ENCODE data around the gene MLH3. TPM values are rescaled to one million over a fixed set of nuclear protein-coding genes. Genes with fewer than 3 reads are reported as not detected.

Gene MLH3
- total and polyA plus RNA-seq, 10 of the 15 experiments (the other 5 are each of a cell fraction or from before 2014, with no cell fraction given): 12.6 to 31.2 (median 19.6) TPM

- RAD21 ChIA-PET (ENCODE audit: unreplicated experiment): no interaction called here
- no peak overlapping the region for H3K4me2 ChIP-seq (ENCODE audit: control insufficient read depth, insufficient read depth)
- POLR2A ChIA-PET: no interaction called here
- no peak overlapping the region for H3K27ac ChIP-seq (ENCODE audit: control insufficient read depth, insufficient read depth)
- CTCF ChIA-PET: interaction anchor here (0.6 to 1.7 kb wide), 3 partner anchors 9 to 657 kb away, joined by 3 to 5 read pairs (median 4); no protein-coding TSS in a partner anchor
- intact Hi-C loops (cut with micrococcal nuclease; ENCODE audit: unreplicated experiment): no loop called here
- H3K4me1 ChIP-seq (ENCODE audit: control insufficient read depth, insufficient read depth, low read length): peaks cover 5% of the 10 kb centered on the region; the same call in 1 of the 2 replicates
- H2AFZ ChIP-seq (ENCODE audit: control insufficient read depth, low read depth, low read length): no peak overlapping the region
- ATAC-seq (no peak), FAIRE-seq (no peak), DNase-seq (ENCODE audit: low read depth, low spot score) (no peak)
- SMC1A ChIA-PET (ENCODE audit: uncharacterized antibody, unreplicated experiment): no interaction called here
- TF ChIP-seq CBX3 (IDR thresholded peaks at IDR 0.05; ENCODE audit: borderline replicate concordance, low read depth) (no peak), RB1 (IDR thresholded peaks at IDR 0.05; ENCODE audit: borderline replicate concordance) (no peak), ATF7 (IDR thresholded peaks at IDR 0.05; ENCODE audit: low read depth) (no peak), SRF (IDR thresholded peaks at IDR 0.05; ENCODE audit: low read depth in 2 of 2, low read length in 2 of 2) (no peak), CHD2 (IDR thresholded peaks at IDR 0.05; ENCODE audit: borderline replicate concordance, low read depth, low read length) (no peak), RUNX3 (IDR thresholded peaks at IDR 0.05; ENCODE audit: low read length) (no peak), USF2 (IDR thresholded peaks at IDR 0.05; ENCODE audit: borderline replicate concordance, low read depth, low read length) (no peak), STAT1 (conservative IDR thresholded peaks at IDR 0.05) (no peak), HDGF (IDR thresholded peaks at IDR 0.05) (no peak), PAX5 (IDR thresholded peaks at IDR 0.05; ENCODE audit: borderline replicate concordance, low read depth, low read length) (no peak)
- TF ChIP-seq, protein P1, sequence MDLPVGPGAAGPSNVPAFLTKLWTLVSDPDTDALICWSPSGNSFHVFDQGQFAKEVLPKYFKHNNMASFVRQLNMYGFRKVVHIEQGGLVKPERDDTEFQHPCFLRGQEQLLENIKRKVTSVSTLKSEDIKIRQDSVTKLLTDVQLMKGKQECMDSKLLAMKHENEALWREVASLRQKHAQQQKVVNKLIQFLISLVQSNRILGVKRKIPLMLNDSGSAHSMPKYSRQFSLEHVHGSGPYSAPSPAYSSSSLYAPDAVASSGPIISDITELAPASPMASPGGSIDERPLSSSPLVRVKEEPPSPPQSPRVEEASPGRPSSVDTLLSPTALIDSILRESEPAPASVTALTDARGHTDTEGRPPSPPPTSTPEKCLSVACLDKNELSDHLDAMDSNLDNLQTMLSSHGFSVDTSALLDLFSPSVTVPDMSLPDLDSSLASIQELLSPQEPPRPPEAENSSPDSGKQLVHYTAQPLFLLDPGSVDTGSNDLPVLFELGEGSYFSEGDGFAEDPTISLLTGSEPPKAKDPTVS (IDR thresholded peaks at IDR 0.05; ENCODE audit: low read depth, low read length): no peak
- TF ChIP-seq, protein P2, sequence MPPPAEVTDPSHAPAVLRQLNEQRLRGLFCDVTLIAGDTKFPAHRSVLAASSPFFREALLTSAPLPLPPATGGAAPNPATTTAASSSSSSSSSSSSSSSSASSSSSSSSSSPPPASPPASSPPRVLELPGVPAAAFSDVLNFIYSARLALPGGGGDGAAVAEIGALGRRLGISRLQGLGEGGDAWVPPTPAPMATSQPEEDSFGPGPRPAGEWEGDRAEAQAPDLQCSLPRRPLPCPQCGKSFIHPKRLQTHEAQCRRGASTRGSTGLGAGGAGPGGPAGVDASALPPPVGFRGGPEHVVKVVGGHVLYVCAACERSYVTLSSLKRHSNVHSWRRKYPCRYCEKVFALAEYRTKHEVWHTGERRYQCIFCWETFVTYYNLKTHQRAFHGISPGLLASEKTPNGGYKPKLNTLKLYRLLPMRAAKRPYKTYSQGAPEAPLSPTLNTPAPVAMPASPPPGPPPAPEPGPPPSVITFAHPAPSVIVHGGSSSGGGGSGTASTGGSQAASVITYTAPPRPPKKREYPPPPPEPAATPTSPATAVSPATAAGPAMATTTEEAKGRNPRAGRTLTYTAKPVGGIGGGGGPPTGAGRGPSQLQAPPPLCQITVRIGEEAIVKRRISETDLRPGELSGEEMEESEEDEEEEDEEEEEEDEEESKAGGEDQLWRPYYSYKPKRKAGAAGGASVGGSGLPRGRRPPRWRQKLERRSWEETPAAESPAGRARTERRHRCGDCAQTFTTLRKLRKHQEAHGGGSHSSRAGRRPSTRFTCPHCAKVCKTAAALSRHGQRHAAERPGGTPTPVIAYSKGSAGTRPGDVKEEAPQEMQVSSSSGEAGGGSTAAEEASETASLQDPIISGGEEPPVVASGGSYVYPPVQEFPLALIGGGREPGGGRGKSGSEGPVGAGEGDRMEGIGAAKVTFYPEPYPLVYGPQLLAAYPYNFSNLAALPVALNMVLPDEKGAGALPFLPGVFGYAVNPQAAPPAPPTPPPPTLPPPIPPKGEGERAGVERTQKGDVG (CRISPR knock-in tag; IDR thresholded peaks at IDR 0.05): no peak
- BruUV-seq (replicated peaks): no TSS peak
- H3K4me3 ChIP-seq: no peak overlapping the region
- H3K79me2 ChIP-seq (ENCODE audit: control insufficient read depth, insufficient read depth, low read length): no peaks in the 10 kb centered on the region
- H3K27me3 ChIP-seq (replicated peaks in 1 of 2; ENCODE audit: control insufficient read depth in 2 of 2, insufficient read depth in 2 of 2, low read length in 1 of 2): no peaks in the 10 kb centered on the region; a peak in 1 of 4 replicates
- H3K9ac ChIP-seq (ENCODE audit: control insufficient read depth, insufficient read depth, low read length): no peak overlapping the region
- WGBS (ENCODE audit: insufficient coverage, insufficient replicate concordance, low lambda C conversion rate, missing lambda C conversion rate): 69% methylated on average over 35 of the region's 35 CpGs
- H3K9me3 ChIP-seq (replicated peaks; ENCODE audit: control insufficient read depth, insufficient read depth, low read length): no peaks in the 10 kb centered on the region
- in situ Hi-C loops (cut with MboI): no loop called here
- no peaks in the 10 kb centered on the region for H4K20me1 ChIP-seq (ENCODE audit: control insufficient read depth, insufficient read depth)
- H3K36me3 ChIP-seq (ENCODE audit: control insufficient read depth in 2 of 2, insufficient read depth in 2 of 2, low read length in 1 of 2): no peaks in the 10 kb centered on the region
Observed at GRCh38 chr14:74980731-74981461, 70.4 kb downstream of the MLH3 start.
